GM18907 (cell line): ENCODE results near the gene SRSF10.
"Not testable (repeated sequence)": the region's sequence is repeated elsewhere in the genome, so short reads cannot be mapped to it uniquely, and the experiment has no call there.

ENCODE experiments used
- ATAC-seq: cut with Tn5 transposase; IDR thresholded peaks from one replicate; pipeline ENCODE4 v1.9.1; 2021; ENCODE audit warnings: mild to moderate bottlenecking, moderate library complexity; ENCODE audit not compliant: unreplicated experiment

SRSF10 gene

GRCh38 chr1:23959461-23960290 is 20.5 kb downstream of the SRSF10 start, which contains the start of gene PNRC2:
Gene PNRC2 (plus strand): TSS chr1:23959828. CDS start chr1:23961458, 1,630 bp downstream.
- peak; percentile 80 for ATAC-seq

GRCh38 chr1:23958810-23959460 is 21.2 kb downstream of the SRSF10 start:
- peak; percentile 69 for ATAC-seq

GRCh38 chr1:23958040-23958809 is 21.9 kb downstream of the SRSF10 start:
- not testable (repeated sequence) for ATAC-seq

GRCh38 chr1:23957096-23957495 is 23.0 kb downstream of the SRSF10 start:
- no peak for ATAC-seq

GRCh38 chr1:23953020-23953419 is 27.1 kb downstream of the SRSF10 start:
- ATAC-seq: no peak

- ATAC-seq: no peak
These were observed 32.8 kb downstream of the SRSF10 start for GRCh38 chr1:23947366-23947765.

GRCh38 chr1:23936481-23937176 is 43.5 kb downstream of the SRSF10 start:
- no peak for ATAC-seq

GRCh38 chr1:23931491-23931880 is 48.6 kb downstream of the SRSF10 start:
- no peak for ATAC-seq

- no peak for ATAC-seq
These were observed 49.2 kb downstream of the SRSF10 start for GRCh38 chr1:23930861-23931490.

- ATAC-seq: no peak
These were observed 49.9 kb downstream of the SRSF10 start for GRCh38 chr1:23930270-23930669.

- no peak for ATAC-seq
These were observed 51.3 kb downstream of the SRSF10 start for GRCh38 chr1:23928789-23929188.

- no peak for ATAC-seq
These were observed 53.0 kb downstream of the SRSF10 start for GRCh38 chr1:23927097-23927496.

- no peak for ATAC-seq
These were observed 54.8 kb downstream of the SRSF10 start for GRCh38 chr1:23925279-23925678.

- ATAC-seq: no peak
These were observed 55.5 kb downstream of the SRSF10 start for GRCh38 chr1:23924601-23925000.

GRCh38 chr1:23923592-23924499 is 56.3 kb downstream of the SRSF10 start:
- no peak for ATAC-seq

- ATAC-seq: no peak
These were observed 57.7 kb downstream of the SRSF10 start for GRCh38 chr1:23922321-23922943.

GRCh38 chr1:23916209-23917131 is 63.7 kb downstream of the SRSF10 start:
- ATAC-seq: peak; percentile 63

GRCh38 chr1:23915466-23915865 is 64.7 kb downstream of the SRSF10 start:
- ATAC-seq: no peak
